ENCODE measurements around the gene TCHHL1. TPM values are rescaled to one million over a fixed set of nuclear protein-coding genes. Genes with fewer than 3 reads are reported as not detected.

TCHHL1 gene
- polyA plus RNA-seq, 1 donor from 2014 or later = not detected

DNA sequence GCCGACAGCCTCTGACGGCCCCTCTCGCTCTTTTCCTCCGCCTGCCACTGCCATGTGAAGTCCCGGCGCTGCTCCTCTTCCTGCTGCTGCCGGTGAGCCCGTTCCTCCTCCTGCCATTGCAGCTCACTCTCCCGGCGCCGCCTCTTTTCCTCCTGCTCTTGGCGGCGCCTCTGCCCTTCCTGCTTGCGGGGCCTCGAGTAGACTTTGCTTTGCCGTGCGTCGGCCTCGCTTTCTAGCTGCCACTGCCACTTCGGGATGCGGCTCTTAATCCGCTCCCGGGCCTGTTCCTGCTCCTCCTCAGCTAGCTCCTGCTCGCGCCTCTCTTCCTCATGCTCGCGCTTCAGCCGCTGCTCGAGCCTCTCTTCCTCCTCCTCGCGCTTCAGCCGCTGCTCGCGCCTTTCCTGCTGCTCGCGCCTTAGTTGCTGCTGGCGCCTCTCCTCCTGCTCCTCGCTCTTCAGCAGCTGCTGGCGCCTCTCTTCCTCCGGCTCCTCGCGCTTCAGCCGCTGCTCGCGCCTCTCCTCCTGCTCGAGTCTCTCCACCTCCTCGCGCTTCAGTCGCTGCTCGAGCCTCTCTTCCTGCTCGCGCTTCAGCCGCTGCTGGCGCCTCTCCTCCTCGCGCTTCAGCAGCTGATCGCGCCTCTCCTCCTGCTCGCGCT lies 22.1 kb upstream of the TCHHL1 start:
- peak overlapping the region; percentile 66 for H3K4me3 ChIP-seq (ENCODE audit: low read length)
- peaks cover 37% of the 10 kb centered on the region for H3K9me3 ChIP-seq (ENCODE audit: low read length)
- H2AFZ ChIP-seq (ENCODE audit: low read depth, low read length) = peak overlapping the region; percentile 85
- no peaks in the 10 kb centered on the region for H3F3A ChIP-seq (ENCODE audit: insufficient read depth, low read length, poor library complexity, severe bottlenecking)
- H3K4me2 ChIP-seq (ENCODE audit: low read length) = peak overlapping the region; percentile 17
- H3K79me2 ChIP-seq (replicated peaks; ENCODE audit: insufficient read depth, low read length) = no peaks in the 10 kb centered on the region
- no peaks in the 10 kb centered on the region for H3K36me3 ChIP-seq (ENCODE audit: insufficient read depth, low read length)
- H3K9ac ChIP-seq (ENCODE audit: low read length) = peak overlapping the region; percentile 57
- H4K20me1 ChIP-seq (ENCODE audit: insufficient read depth) = no peaks in the 10 kb centered on the region
- peaks cover 60% of the 10 kb centered on the region for H3K27me3 ChIP-seq (ENCODE audit: insufficient read depth, low read depth, low read length)
- H3K9me2 ChIP-seq (ENCODE audit: insufficient read depth, low read length) = no peaks in the 10 kb centered on the region
- TF ChIP-seq EZH2 (IDR thresholded peaks at IDR 0.05; ENCODE audit: borderline replicate concordance, insufficient read depth, low read length, poor library complexity, severe bottlenecking) (no peak), MXI1 (conservative IDR thresholded peaks at IDR 0.05; ENCODE audit: poor library complexity, severe bottlenecking) (no peak), EP300 (conservative IDR thresholded peaks at IDR 0.05; ENCODE audit: poor library complexity, severe bottlenecking) (no peak), TAF1 (IDR thresholded peaks at IDR 0.05; ENCODE audit: low read depth) (no peak), RAD21 (conservative IDR thresholded peaks at IDR 0.05) (no peak), SMC3 (conservative IDR thresholded peaks at IDR 0.05; ENCODE audit: poor library complexity) (no peak)
- TF ChIP-seq, protein P1, sequence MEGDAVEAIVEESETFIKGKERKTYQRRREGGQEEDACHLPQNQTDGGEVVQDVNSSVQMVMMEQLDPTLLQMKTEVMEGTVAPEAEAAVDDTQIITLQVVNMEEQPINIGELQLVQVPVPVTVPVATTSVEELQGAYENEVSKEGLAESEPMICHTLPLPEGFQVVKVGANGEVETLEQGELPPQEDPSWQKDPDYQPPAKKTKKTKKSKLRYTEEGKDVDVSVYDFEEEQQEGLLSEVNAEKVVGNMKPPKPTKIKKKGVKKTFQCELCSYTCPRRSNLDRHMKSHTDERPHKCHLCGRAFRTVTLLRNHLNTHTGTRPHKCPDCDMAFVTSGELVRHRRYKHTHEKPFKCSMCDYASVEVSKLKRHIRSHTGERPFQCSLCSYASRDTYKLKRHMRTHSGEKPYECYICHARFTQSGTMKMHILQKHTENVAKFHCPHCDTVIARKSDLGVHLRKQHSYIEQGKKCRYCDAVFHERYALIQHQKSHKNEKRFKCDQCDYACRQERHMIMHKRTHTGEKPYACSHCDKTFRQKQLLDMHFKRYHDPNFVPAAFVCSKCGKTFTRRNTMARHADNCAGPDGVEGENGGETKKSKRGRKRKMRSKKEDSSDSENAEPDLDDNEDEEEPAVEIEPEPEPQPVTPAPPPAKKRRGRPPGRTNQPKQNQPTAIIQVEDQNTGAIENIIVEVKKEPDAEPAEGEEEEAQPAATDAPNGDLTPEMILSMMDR (IDR thresholded peaks at IDR 0.05; ENCODE audit: poor library complexity, severe bottlenecking) = no peak
- TF ChIP-seq, protein P2, sequence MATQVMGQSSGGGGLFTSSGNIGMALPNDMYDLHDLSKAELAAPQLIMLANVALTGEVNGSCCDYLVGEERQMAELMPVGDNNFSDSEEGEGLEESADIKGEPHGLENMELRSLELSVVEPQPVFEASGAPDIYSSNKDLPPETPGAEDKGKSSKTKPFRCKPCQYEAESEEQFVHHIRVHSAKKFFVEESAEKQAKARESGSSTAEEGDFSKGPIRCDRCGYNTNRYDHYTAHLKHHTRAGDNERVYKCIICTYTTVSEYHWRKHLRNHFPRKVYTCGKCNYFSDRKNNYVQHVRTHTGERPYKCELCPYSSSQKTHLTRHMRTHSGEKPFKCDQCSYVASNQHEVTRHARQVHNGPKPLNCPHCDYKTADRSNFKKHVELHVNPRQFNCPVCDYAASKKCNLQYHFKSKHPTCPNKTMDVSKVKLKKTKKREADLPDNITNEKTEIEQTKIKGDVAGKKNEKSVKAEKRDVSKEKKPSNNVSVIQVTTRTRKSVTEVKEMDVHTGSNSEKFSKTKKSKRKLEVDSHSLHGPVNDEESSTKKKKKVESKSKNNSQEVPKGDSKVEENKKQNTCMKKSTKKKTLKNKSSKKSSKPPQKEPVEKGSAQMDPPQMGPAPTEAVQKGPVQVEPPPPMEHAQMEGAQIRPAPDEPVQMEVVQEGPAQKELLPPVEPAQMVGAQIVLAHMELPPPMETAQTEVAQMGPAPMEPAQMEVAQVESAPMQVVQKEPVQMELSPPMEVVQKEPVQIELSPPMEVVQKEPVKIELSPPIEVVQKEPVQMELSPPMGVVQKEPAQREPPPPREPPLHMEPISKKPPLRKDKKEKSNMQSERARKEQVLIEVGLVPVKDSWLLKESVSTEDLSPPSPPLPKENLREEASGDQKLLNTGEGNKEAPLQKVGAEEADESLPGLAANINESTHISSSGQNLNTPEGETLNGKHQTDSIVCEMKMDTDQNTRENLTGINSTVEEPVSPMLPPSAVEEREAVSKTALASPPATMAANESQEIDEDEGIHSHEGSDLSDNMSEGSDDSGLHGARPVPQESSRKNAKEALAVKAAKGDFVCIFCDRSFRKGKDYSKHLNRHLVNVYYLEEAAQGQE (IDR thresholded peaks at IDR 0.05; ENCODE audit: borderline replicate concordance) = no peak
- H3K27ac ChIP-seq (ENCODE audit: low read length) = peak overlapping the region; percentile 66

DNA sequence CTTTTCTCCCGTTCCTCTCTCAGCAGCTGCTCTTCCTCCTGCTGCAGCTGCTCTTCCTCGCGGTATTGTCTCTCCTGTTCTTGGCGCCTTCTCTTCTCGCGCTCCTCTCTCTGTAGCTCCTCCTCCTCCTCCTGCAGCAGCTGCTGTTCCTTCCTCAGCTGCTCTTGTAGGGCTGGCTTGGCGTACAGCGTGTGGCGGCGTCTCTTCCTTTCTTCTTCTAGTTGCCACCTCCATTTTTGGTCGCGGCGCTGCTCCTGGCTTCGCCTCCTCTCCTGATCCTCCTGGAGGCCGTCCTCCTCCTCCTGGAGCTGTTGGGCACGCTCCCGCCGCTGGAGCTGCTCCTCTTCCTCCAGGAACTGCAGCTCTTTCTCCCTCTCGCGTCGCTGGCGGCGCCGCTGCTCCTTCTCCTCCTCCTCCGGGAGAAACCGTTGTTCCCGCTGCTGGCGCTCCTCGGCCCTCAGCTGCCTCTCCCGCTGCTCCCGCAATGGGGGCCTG lies 21.5 kb upstream of the TCHHL1 start:
- peak overlapping the region; percentile 85 for H2AFZ ChIP-seq (ENCODE audit: low read depth, low read length)
- H3K79me2 ChIP-seq (replicated peaks; ENCODE audit: insufficient read depth, low read length) = no peaks in the 10 kb centered on the region
- H3K9ac ChIP-seq (ENCODE audit: low read length) = peak overlapping the region; percentile 57
- TF ChIP-seq MXI1 (conservative IDR thresholded peaks at IDR 0.05; ENCODE audit: poor library complexity, severe bottlenecking) (no peak), POLR2AphosphoS5 (IDR thresholded peaks at IDR 0.05) (no peak), SMC3 (conservative IDR thresholded peaks at IDR 0.05; ENCODE audit: poor library complexity) (no peak), TAF1 (IDR thresholded peaks at IDR 0.05; ENCODE audit: low read depth) (no peak), EZH2 (IDR thresholded peaks at IDR 0.05; ENCODE audit: borderline replicate concordance, insufficient read depth, low read length, poor library complexity, severe bottlenecking) (no peak), RAD21 (conservative IDR thresholded peaks at IDR 0.05) (no peak), EP300 (conservative IDR thresholded peaks at IDR 0.05; ENCODE audit: poor library complexity, severe bottlenecking) (no peak)
- TF ChIP-seq, protein P1 (IDR thresholded peaks at IDR 0.05; ENCODE audit: poor library complexity, severe bottlenecking) = no peak
- TF ChIP-seq, protein P2 (IDR thresholded peaks at IDR 0.05; ENCODE audit: borderline replicate concordance) = no peak
- peak overlapping the region; percentile 66 for H3K27ac ChIP-seq (ENCODE audit: low read length)
- H3K4me2 ChIP-seq (ENCODE audit: low read length) = peak overlapping the region; percentile 17
- peaks cover 60% of the 10 kb centered on the region for H3K27me3 ChIP-seq (ENCODE audit: insufficient read depth, low read depth, low read length)
- no peaks in the 10 kb centered on the region for H3K36me3 ChIP-seq (ENCODE audit: insufficient read depth, low read length)
- H3K9me3 ChIP-seq (ENCODE audit: low read length) = peaks cover 37% of the 10 kb centered on the region
- no peaks in the 10 kb centered on the region for H4K20me1 ChIP-seq (ENCODE audit: insufficient read depth)
- H3F3A ChIP-seq (ENCODE audit: insufficient read depth, low read length, poor library complexity, severe bottlenecking) = no peaks in the 10 kb centered on the region
- H3K9me2 ChIP-seq (ENCODE audit: insufficient read depth, low read length) = no peaks in the 10 kb centered on the region
- peak overlapping the region; percentile 66 for H3K4me3 ChIP-seq (ENCODE audit: low read length)

Measured in neural cell (in vitro differentiated cells).